Neural progenitor cell (in vitro differentiated cells): Measurements from ENCODE around the gene NHEJ1.

Source experiments
- EZH2phosphoT487 ChIP-seq: fragments of 200-600 bp; sonication (generic); IDR thresholded peaks from 2 replicates; pipeline ENCODE4 v1.6.1; 2017; ENCODE audit warnings: antibody characterized with exemption
- TF ChIP-seq, protein P1 (sequence below): fragments of 200-600 bp; sonication (generic); IDR thresholded peaks from 2 replicates; pipeline ENCODE4 v1.5.1; 2017; ENCODE audit warnings: antibody characterized with exemption, mild to moderate bottlenecking

DNA sequence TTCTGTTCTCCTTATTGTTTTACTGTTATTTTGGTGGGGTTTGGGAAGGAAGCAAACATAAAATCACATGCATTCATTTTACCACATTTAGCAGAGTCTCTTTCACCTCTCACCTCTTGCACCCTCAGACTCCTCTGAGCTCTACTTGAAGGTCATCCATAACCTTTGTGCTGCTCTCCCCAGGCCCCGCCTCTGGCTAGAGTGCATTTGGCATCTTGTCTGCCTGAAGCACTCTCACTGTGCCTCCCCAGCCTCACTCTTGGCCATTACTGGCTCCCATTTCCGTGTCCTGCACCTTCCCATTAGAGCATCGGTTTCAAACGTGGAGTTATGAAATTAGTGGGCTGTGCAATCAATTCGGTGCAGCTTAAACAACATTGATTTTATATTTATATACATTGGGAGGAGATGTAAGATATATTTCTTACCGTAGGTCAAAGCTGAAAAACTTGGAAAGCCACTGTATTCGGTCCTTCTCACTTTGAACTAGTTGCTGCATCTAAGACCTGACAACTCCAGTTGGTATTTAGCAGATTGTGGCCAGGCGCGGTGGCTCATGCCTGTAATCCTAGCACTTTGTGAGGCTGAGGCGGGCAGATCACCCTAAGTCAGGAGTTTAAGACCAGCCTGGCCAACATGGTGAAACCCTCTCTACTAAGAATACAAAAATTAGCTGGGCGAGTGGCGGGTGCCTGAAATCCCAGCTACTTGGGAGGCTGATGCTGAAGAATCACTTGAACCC, 39.0 kb upstream of the NHEJ1 start:
- TF ChIP-seq, protein P1, sequence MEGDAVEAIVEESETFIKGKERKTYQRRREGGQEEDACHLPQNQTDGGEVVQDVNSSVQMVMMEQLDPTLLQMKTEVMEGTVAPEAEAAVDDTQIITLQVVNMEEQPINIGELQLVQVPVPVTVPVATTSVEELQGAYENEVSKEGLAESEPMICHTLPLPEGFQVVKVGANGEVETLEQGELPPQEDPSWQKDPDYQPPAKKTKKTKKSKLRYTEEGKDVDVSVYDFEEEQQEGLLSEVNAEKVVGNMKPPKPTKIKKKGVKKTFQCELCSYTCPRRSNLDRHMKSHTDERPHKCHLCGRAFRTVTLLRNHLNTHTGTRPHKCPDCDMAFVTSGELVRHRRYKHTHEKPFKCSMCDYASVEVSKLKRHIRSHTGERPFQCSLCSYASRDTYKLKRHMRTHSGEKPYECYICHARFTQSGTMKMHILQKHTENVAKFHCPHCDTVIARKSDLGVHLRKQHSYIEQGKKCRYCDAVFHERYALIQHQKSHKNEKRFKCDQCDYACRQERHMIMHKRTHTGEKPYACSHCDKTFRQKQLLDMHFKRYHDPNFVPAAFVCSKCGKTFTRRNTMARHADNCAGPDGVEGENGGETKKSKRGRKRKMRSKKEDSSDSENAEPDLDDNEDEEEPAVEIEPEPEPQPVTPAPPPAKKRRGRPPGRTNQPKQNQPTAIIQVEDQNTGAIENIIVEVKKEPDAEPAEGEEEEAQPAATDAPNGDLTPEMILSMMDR, result no peak
- no peak for TF ChIP-seq EZH2phosphoT487
